Motor neuron (in vitro differentiated cells): ENCODE results near the gene ERBB3. TPM values are rescaled to one million over a fixed set of nuclear protein-coding genes. Genes with fewer than 3 reads are reported as not detected.
"Not testable (repeated sequence)": the region's sequence is repeated elsewhere in the genome, so short reads cannot be mapped to it uniquely, and the experiment has no call there.

ENCODE experiments used
- ATAC-seq, 8 experiments: fragments of 200-7000 bp; cut with Tn5 transposase; replicated peaks in 6 of 8; 2 replicates each; pipeline ENCODE4 v1.8.0; 2021; ENCODE audit warnings: mild to moderate bottlenecking in 8 of 8, moderate library complexity in 8 of 8
- H3K27ac ChIP-seq, 2 donors: fragments of 250-450 bp; sonication (Bioruptor Pico); 2 replicates each; pipeline ENCODE4 v1.9.0; 2021; ENCODE audit warnings: antibody characterized with exemption in 2 of 2, mild to moderate bottlenecking in 2 of 2, moderate library complexity in 1 of 2
- H3K4me1 ChIP-seq, 2 donors: fragments of 250-450 bp; sonication (Bioruptor Pico); replicated peaks in 1 of 2; 2 replicates each; pipeline ENCODE4 v1.6.1; 2021; ENCODE audit warnings: antibody characterized with exemption in 2 of 2, mild to moderate bottlenecking in 2 of 2, moderate library complexity in 1 of 2
- H3K4me3 ChIP-seq, 5 donors: fragments of 250-450 bp; sonication (Bioruptor Pico); 2 replicates each; pipeline ENCODE4 v1.9.0; 2021; ENCODE audit warnings: antibody characterized with exemption in 5 of 5, mild to moderate bottlenecking in 5 of 5, moderate library complexity in 4 of 5
- WGBS, 10 experiments: fragments of 450-650 bp; shearing (Covaris generic); methylation state at CpG; one replicate each; pipeline ENCODE4 v1.0.0; 2022; 5-methylcytosine and 5-hydroxymethylcytosine counted together
- in situ Hi-C, 9 experiments: fragments of 400-800 bp; cut with MboI; loops; one replicate each; pipeline ENCODE4 v1.15.0; 2021; ENCODE audit warnings: low sequenced_read_pairs in 9 of 9, low pct_unique_long_range_greater_than_20kb in 2 of 9; ENCODE audit not compliant: unreplicated experiment in 9 of 9
- total RNA-seq, 8 experiments: library from RNA; unstranded; fragments of 300-600 nt; gene quantifications; 2 replicates each; pipeline versions ENCODE4 v1.2.3 to v1.2.4, GENCODE V29; 2022

The ERBB3 gene
- total RNA-seq, 8 experiments from 2014 or later: 0.63 to 7.2 (median 2.1) TPM

- 0 to 2% (median 1%) methylated on average over 2 to 12 of the region's 60 CpGs; no CpG with 5 or more reads in 6 of the 10 experiments for WGBS, 10 experiments
- H3K4me1 ChIP-seq: peaks cover 12 to 14% of the 10 kb centered on the region in 2 donors
- in situ Hi-C loops: no loop called here
- ATAC-seq: peak; percentile 91 to 97 (median 96)
- peak within 1 kb of the TSS; percentile 46 to 63 for H3K27ac ChIP-seq
- peak within 1 kb of the TSS; percentile 64 to 71 (median 69) for H3K4me3 ChIP-seq
Observed at GRCh38 chr12:56104109-56104814, 24.3 kb downstream of the ERBB3 start, which contains the start of gene PA2G4. Gene PA2G4 (plus strand): TSS chr12:56104559. CDS start chr12:56104738, 179 bp downstream.

DNA sequence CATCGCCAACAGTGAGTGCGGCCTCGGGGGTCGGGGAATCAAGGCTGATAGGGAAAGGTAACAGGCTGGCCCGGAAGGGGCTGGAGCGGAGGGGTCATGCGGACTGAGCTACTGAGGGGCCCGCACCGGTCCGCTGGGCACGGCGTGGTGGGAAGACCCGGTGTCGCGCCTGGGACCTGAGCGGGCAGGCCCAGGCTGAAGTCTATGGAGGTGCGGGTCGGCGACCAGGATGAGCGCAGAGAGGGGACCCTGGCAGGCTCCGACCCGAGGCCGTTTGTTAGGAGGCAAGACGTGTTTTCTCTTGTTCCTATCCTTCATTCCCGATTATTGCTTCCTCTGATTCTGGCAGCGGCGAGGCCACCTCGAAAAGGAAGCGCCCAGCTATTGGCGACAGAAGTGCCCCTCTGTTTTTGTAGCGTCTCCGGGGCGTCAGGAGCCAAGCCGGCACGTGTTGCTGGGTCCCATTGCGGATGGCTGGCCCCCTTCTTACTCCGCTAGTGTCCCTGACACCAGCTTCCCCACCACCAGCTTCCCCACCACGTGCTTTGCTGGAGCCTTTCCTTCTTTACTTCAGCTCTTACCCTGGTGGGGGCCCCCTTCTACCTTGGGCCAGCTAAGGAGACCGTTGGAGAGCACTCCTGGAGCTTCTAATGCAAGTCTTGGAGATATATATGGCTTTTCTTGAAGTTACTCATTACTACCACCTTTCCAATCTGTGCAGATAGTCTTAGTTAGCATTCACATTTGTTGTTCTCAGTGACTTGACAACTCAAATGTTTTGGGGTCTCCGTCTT is 25.0 kb downstream of the ERBB3 start:
- Histone ChIP-seq H3K4me3 (peak overlapping the region; percentile 64 to 71 (median 69)), H3K4me1 (peaks cover 12 to 14% of the 10 kb centered on the region in 2 donors), H3K27ac (peak overlapping the region; percentile 46 to 63)
- in situ Hi-C loops: no loop called here
- WGBS, 10 experiments: 0 to 17% (median 0%) methylated on average over 1 to 15 of the region's 40 CpGs; no CpG with 5 or more reads in 1 of the 10 experiments
- ATAC-seq: peak; percentile 5 to 18 (median 12)

DNA sequence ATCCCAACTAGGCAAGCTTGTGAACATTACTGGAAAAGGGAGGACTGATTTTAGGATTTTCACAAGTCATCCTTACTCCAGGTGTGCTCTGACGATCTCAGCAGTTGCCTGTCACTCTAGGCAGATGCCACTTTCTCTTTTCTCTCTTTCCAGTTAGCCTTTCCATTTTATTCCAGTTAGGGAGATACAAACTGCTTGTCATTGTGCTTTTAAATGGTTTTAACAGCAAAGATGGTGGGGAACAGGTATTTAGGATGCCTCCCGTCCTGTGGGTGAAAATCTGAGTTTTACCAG is 25.6 kb downstream of the ERBB3 start:
- H3K4me3 ChIP-seq: peak overlapping the region; percentile 64 to 71 (median 69)
- 0 to 45% (median 12%) methylated on average over 1 to 2 of the region's 2 CpGs; no CpG with 5 or more reads in 2 of the 10 experiments for WGBS, 10 experiments
- in situ Hi-C loops: no loop called here
- H3K27ac ChIP-seq: no peak overlapping the region
- ATAC-seq: no peak
- H3K4me1 ChIP-seq: peaks cover 12 to 14% of the 10 kb centered on the region in 2 donors

DNA sequence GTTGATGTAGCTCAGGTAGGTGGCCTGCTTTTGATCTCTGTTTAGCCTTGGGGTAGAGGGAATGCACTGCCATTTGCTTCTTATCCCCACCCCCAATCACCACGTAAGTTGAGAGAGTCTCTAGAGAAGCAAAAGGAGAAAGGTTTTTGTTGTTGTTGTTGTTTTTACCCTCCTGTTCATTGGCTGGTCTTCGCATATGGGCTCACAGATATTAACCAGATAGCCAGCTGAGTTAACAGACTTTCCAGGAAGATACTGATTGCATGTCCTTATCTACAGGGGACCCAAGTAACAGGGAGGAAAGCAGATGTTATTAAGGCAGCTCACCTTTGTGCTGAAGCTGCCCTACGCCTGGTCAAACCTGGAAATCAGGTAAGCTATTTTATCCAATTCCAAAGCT is 27.3 kb downstream of the ERBB3 start:
- 83 to 100% (median 100%) methylated on average over 1 to 3 of the region's 3 CpGs; no CpG with 5 or more reads in 2 of the 10 experiments for WGBS, 10 experiments
- Histone ChIP-seq H3K27ac (no peak overlapping the region), H3K4me1 (peaks cover 12 to 14% of the 10 kb centered on the region in 2 donors), H3K4me3 (no peak overlapping the region)
- in situ Hi-C loops: no loop called here
- ATAC-seq: no peak

GRCh38 chr12:56110571-56110970 is 30.6 kb downstream of the ERBB3 start:
- 61 to 100% (median 94%) methylated on average over 2 to 5 of the region's 5 CpGs; no CpG with 5 or more reads in 1 of the 10 experiments for WGBS, 10 experiments
- H3K4me3 ChIP-seq: no peak overlapping the region
- in situ Hi-C loops: no loop called here
- H3K27ac ChIP-seq: no peak overlapping the region
- no peak for ATAC-seq
- H3K4me1 ChIP-seq: peaks cover 6 to 10% of the 10 kb centered on the region in 2 donors

DNA sequence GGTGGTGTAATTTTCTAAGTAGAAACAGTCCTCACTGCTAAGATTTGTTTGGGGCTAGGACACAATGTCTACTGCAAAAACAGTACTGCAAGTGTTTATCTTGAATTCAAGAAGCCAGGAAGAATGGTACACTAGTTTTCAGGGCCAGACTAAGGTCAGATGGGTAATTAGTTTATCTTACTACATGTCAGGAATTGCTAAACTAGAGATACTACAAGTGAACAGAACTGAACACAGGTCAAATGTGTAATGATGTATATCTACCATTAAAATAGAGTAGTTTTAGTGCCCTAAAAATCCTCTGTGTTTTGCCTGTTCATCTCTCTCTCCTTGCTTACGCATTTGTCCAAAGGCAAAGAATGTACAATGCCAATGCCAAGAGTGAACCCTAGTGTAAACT is 34.1 kb downstream of the ERBB3 start:
- no peak for ATAC-seq
- 78 to 100% (median 93%) methylated on average over 1 of the region's 1 CpG; no CpG with 5 or more reads in 4 of the 10 experiments for WGBS, 10 experiments
- in situ Hi-C loops: no loop called here
- Histone ChIP-seq H3K4me1 (peaks cover 2 to 7% of the 10 kb centered on the region in 2 donors), H3K27ac (no peak overlapping the region), H3K4me3 (no peak overlapping the region)

- in situ Hi-C loops: no loop called here
- 25 to 83% (median 67%) methylated on average over 1 to 10 of the region's 10 CpGs; no CpG with 5 or more reads in 1 of the 10 experiments for WGBS, 10 experiments
- ATAC-seq: no peak
- Histone ChIP-seq H3K27ac (no peak overlapping the region), H3K4me3 (peak overlapping the region; percentile 73 to 95 (median 77)), H3K4me1 (peaks cover 9 to 15% of the 10 kb centered on the region in 2 donors)
Observed at GRCh38 chr12:56115329-56115728, 35.4 kb downstream of the ERBB3 start.

DNA sequence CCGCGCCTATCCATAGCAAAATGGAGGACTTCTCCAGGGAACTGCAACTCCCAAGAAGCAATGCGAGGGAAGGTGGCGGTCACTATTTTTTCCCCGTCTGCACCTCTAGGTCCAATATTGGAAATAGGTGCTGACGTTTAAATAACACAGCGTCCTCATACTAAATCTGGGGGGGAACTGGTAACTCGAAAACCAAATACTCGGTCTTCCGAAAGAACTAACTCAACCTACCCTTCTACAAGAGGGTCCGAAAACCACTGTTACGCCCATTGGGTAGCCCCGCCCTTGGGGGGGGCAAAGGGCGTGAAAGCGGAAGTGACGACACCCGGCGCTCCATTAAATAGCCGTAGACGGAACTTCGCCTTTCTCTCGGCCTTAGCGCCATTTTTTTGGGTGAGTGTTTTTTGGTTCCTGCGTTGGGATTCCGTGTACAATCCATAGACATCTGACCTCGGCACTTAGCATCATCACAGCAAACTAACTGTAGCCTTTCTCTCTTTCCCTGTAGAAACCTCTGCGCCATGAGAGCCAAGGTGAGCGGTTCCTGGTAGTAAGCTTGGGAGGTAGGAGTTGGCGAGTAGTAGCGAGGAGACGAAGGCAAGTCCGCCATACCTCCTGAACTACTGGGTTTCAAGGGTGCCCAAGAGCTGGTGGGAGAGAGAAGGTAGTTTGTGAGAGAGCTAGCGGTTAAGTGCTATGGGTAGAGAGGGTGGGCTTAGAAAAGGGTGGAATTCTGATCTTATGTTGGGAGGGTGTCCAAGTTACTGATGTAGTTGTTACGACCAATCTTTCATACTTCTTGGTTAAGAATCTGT is 36.5 kb downstream of the ERBB3 start, which contains the start of gene RPL41:
Gene RPL41, plus strand, starts transcription at position 367 of the 815 bp plus-strand sequence.
- ATAC-seq: peak; percentile 26 to 47 (median 38)
- in situ Hi-C loops: no loop called here
- peak within 1 kb of the TSS; percentile 73 to 95 (median 77) for H3K4me3 ChIP-seq
- H3K4me1 ChIP-seq: peaks cover 9 to 15% of the 10 kb centered on the region in 2 donors
- peak within 1 kb of the TSS; percentile 87 to 93 for H3K27ac ChIP-seq
- 0 to 8% (median 0%) methylated on average over 2 to 16 of the region's 34 CpGs for WGBS, 10 experiments

DNA sequence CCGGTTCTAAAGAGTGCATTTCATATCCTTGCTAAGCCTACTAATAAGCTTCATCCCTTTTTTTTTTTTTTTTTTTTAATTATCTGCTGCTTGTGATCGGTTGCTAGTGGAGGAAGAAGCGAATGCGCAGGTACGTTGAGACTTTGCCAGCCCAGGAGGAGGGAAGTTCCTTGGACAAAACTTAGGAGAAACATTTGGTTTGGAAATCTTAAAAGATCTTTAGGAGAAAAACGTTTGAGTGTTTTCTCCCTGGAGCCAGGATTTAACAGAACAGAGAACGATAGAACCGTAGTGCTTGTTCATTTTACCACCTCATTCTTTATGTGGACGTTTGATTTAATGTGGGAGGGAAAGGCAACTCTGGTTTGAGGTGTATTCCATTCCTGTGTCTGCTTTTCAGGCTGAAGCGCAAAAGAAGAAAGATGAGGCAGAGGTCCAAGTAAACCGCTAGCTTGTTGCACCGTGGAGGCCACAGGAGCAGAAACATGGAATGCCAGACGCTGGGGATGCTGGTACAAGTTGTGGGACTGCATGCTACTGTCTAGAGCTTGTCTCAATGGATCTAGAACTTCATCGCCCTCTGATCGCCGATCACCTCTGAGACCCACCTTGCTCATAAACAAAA is 37.2 kb downstream of the ERBB3 start:
- WGBS, 10 experiments: 0 to 20% (median 0%) methylated on average over 1 to 9 of the region's 16 CpGs
- H3K4me1 ChIP-seq: peaks cover 9 to 15% of the 10 kb centered on the region in 2 donors
- ATAC-seq, in situ Hi-C loops: not testable (repeated sequence)
- peak overlapping the region; percentile 73 to 95 (median 77) for H3K4me3 ChIP-seq
- H3K27ac ChIP-seq: peak overlapping the region; percentile 87 to 93

DNA sequence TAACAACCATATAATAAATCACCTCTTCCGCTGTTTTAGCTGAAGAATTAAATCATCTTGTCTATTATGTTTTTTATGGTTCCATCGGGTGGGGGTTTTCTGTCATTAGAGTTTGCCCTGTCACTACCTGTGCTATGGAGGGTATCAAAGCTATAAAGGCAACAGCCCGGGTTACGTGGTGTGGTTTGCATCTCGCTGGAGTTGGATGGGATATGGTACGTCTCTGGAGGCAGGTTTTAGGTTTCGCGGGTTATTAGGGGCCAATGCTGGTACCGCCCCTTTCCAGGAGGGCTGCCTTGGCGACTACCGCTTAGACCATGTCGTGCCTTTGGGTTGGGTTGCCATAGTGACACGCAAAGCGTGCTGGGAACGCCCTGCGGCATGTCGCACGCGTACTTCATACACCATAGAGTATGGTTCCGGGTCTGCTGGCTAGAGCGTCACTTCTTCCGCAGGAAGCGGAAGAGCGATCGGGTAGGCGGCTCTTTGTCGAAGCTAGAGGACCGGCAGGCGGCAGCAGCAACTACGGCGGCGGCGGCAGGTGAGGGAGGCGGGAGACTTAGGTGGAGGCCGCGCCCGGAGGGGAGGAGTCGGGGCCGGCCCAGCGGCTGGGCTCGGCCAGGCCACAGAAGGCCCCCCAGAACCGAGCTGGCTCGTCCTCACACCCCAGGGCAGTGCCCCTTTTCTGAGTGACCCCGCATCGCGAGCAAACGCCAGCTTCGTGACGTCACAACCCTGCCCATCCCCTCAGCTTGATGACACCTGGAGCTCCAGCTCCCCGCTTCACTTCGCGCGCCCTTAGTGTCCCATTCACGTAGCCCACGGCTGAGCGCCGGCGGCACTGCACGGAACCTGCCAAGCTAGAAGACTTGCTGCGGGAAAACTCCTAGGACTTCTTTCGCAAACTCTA is 38.1 kb downstream of the ERBB3 start, which contains the start of gene ZC3H10:
Gene ZC3H10, plus strand, starts transcription at position 489 of the 910 bp plus-strand sequence. CDS start 2,297 bp downstream, outside the sequence.
- in situ Hi-C loops: no loop called here
- H3K4me3 ChIP-seq: peak within 1 kb of the TSS; percentile 73 to 95 (median 77)
- peak; percentile 56 to 90 (median 88) for ATAC-seq
- 0 to 1% (median 0%) methylated on average over 1 to 35 of the region's 61 CpGs; no CpG with 5 or more reads in 1 of the 10 experiments for WGBS, 10 experiments
- peak within 1 kb of the TSS; percentile 87 to 93 for H3K27ac ChIP-seq
- peaks cover 9 to 15% of the 10 kb centered on the region in 2 donors for H3K4me1 ChIP-seq

DNA sequence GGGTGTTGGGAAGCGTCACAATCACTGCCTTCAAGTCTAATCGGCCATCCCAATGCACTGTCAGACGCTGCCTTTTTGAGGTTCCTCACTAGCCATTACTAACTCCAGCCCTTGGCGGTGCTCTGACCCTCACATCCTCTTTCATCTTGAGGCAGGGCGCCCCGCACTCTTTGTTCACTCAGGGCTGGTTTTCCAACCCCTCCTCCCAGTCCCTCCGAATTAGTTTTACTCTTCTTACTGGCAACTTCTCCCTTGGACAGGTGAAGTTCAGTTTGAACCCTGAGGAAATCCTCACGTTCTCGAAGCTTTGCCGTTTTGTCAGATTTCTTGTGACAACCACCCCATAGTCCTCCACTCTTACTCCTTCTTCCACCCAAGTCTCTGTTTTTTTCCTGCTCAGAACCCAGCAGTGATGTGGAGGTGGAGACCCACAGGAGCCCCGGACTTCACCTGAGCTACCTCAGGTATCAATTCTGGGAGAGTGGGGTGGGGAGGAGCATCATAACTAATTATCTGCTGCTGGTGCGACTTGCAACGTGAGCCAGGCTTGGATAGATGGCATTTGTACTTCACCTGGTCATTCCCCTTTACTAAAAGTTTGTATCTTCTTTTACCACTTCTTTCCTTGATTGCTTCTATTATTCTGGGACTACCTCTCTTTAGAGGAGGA is 38.9 kb downstream of the ERBB3 start:
- ATAC-seq: no peak
- Histone ChIP-seq H3K27ac (peak overlapping the region; percentile 81 to 84), H3K4me3 (peak overlapping the region; percentile 73 to 95 (median 77)), H3K4me1 (peaks cover 9 to 15% of the 10 kb centered on the region in 2 donors)
- in situ Hi-C loops: no loop called here
- WGBS, 10 experiments: 0 to 23% (median 7%) methylated on average over 1 to 8 of the region's 13 CpGs
